Liver (tissue), 9 donors: ENCODE data around the gene ERC1. TPM values are rescaled to one million over a fixed set of nuclear protein-coding genes. Genes with fewer than 3 reads are reported as not detected.

Experiments used
- DNase-seq: peaks from one replicate; pipeline ENCODE4 v3.0.0-alpha.2; 2017; ENCODE audit warnings: low spot score
- H3K27ac ChIP-seq, 2 donors: one replicate each; pipeline ENCODE4 v1.7.0; 2013; ENCODE audit warnings: inconsistent platforms in 2 of 2, low read length in 2 of 2, control low read depth in 1 of 2, low read depth in 1 of 2, mild to moderate bottlenecking in 1 of 2
- H3K27me3 ChIP-seq, 4 donors: one replicate each; pipeline versions ENCODE4 v1.6.1 to v1.7.0; 2013; ENCODE audit warnings: low read length in 3 of 4, inconsistent platforms in 1 of 4, mild to moderate bottlenecking in 1 of 4, moderate library complexity in 1 of 4; ENCODE audit not compliant: control insufficient read depth in 4 of 4, insufficient read depth in 4 of 4
- H3K36me3 ChIP-seq, 4 donors: one replicate each; pipeline versions ENCODE4 v1.6.1 to v1.7.0; 2013; ENCODE audit warnings: low read length in 3 of 4, mild to moderate bottlenecking in 3 of 4, low read depth in 1 of 4, moderate library complexity in 1 of 4; ENCODE audit not compliant: control insufficient read depth in 4 of 4, insufficient read depth in 3 of 4
- H3K4me1 ChIP-seq, 4 donors: one replicate each; pipeline versions ENCODE4 v1.6.1 to v1.7.0; 2013; ENCODE audit warnings: low read length in 3 of 4, mild to moderate bottlenecking in 3 of 4, moderate library complexity in 1 of 4; ENCODE audit not compliant: control insufficient read depth in 4 of 4, insufficient read depth in 4 of 4
- H3K4me3 ChIP-seq, 3 donors: one replicate each; pipeline versions ENCODE4 v1.6.1 to v1.7.0; 2013; ENCODE audit warnings: low read length in 3 of 3, control low read depth in 1 of 3, low read depth in 1 of 3, mild to moderate bottlenecking in 1 of 3
- H3K9ac ChIP-seq, 2 donors: one replicate each; pipeline ENCODE4 v1.7.0; 2013; ENCODE audit warnings: low read length in 2 of 2, mild to moderate bottlenecking in 2 of 2, moderate library complexity in 2 of 2, control low read depth in 1 of 2, low read depth in 1 of 2
- H3K9me3 ChIP-seq, 4 donors: one replicate each; pipeline versions ENCODE4 v1.6.1 to v1.7.0; 2013; ENCODE audit warnings: low read length in 3 of 4; ENCODE audit not compliant: control insufficient read depth in 4 of 4
- CTCF ChIP-seq: fragments of 150-350 bp; IDR thresholded peaks from 2 replicates; pipeline ENCODE4 v1.5.1; 2017; ENCODE audit warnings: improper control_type of control experiment, low read depth, low read length; ENCODE audit not compliant: missing input control
- EGR1 ChIP-seq, 2 donors: IDR thresholded peaks; 2 replicates each; pipeline ENCODE4 v1.6.1; 2016 to 2018; ENCODE audit warnings: antibody characterized with exemption in 2 of 2, low read depth in 2 of 2
- FOXA1 ChIP-seq: IDR thresholded peaks from 2 replicates; pipeline ENCODE4 v1.6.1; 2016; ENCODE audit warnings: antibody characterized with exemption
- FOXA2 ChIP-seq: IDR thresholded peaks from 2 replicates; pipeline ENCODE4 v1.6.1; 2016; ENCODE audit warnings: antibody characterized with exemption
- GABPA ChIP-seq, 2 donors: IDR thresholded peaks in 1 of 2; conservative IDR thresholded peaks in 1 of 2; 2 replicates each; pipeline ENCODE4 v1.6.1; 2016; ENCODE audit warnings: antibody characterized with exemption in 2 of 2, mild to moderate bottlenecking in 1 of 2, moderate library complexity in 1 of 2
- HNF4A ChIP-seq, 2 donors: conservative IDR thresholded peaks; 2 replicates each; pipeline ENCODE4 v1.6.1; 2016; ENCODE audit warnings: antibody characterized with exemption in 2 of 2, mild to moderate bottlenecking in 2 of 2
- HNF4G ChIP-seq: IDR thresholded peaks from 2 replicates; pipeline ENCODE4 v1.6.1; 2016; ENCODE audit warnings: antibody characterized with exemption
- JUND ChIP-seq, 2 donors: IDR thresholded peaks; 2 replicates each; pipeline ENCODE4 v1.6.1; 2016; ENCODE audit warnings: antibody characterized with exemption in 2 of 2
- MAX ChIP-seq: IDR thresholded peaks from 2 replicates; pipeline ENCODE4 v1.6.1; 2016; ENCODE audit warnings: antibody characterized with exemption
- NR2F2 ChIP-seq: IDR thresholded peaks from 2 replicates; pipeline ENCODE4 v1.6.1; 2016; ENCODE audit warnings: antibody characterized with exemption
- RAD21 ChIP-seq, 2 donors: IDR thresholded peaks; 2 replicates each; pipeline ENCODE4 v1.6.1; 2016; ENCODE audit warnings: antibody characterized with exemption in 2 of 2, mild to moderate bottlenecking in 2 of 2
- RXRA ChIP-seq, 2 donors: IDR thresholded peaks; 2 replicates each; pipeline ENCODE4 v1.6.1; 2017 to 2018; ENCODE audit warnings: antibody characterized with exemption in 2 of 2, mild to moderate bottlenecking in 1 of 2
- SP1 ChIP-seq: IDR thresholded peaks from 2 replicates; pipeline ENCODE4 v1.6.1; 2018; ENCODE audit warnings: antibody characterized with exemption, mild to moderate bottlenecking
- TAF1 ChIP-seq: conservative IDR thresholded peaks from 2 replicates; pipeline ENCODE4 v1.6.1; 2016; ENCODE audit warnings: antibody characterized with exemption, mild to moderate bottlenecking
- YY1 ChIP-seq: IDR thresholded peaks from 2 replicates; pipeline ENCODE4 v1.6.1; 2016; ENCODE audit warnings: antibody characterized with exemption, mild to moderate bottlenecking
- WGBS: extraction: QIAGEN DNeasy Blood & Tissue Kit; methylation state at CpG from one replicate; pipeline ENCODE4 v1.1.7; 2013; 5-methylcytosine and 5-hydroxymethylcytosine counted together
- polyA plus RNA-seq, 2 donors: library from polyadenylated mRNA; stranded (reverse) in 1 of 2; unstranded in 1 of 2; fragments of 200-250 nt in 1 of 2; fragments of >200 nt in 1 of 2; fragmentation: Nextera tagmentation in 1 of 2; extraction: Ambion mirVana in 1 of 2; gene quantifications; one replicate each; pipeline versions ENCODE4 v1.2.1 to v1.2.3, GENCODE V29; 2013 to 2015
- total RNA-seq, 2 donors: library from RNA; depleted of rRNA; stranded (reverse); fragments of >200 nt; gene quantifications; one replicate each; pipeline ENCODE4 v1.2.3, GENCODE V29; 2014
- TF ChIP-seq, protein P1 (sequence below): IDR thresholded peaks from 2 replicates; pipeline ENCODE4 v1.6.1; 2016; ENCODE audit warnings: antibody characterized with exemption, mild to moderate bottlenecking
- TF ChIP-seq, protein P2 (sequence below): IDR thresholded peaks from 2 replicates; pipeline ENCODE4 v1.6.1; 2016; ENCODE audit warnings: antibody characterized with exemption
- TF ChIP-seq, protein P3 (sequence below): IDR thresholded peaks from 2 replicates; pipeline ENCODE4 v1.6.1; 2016; ENCODE audit warnings: antibody characterized with exemption
- donor health status: healthy.
- donor health status: healthy.
- donor health status: healthy.
- donor health status: healthy.
- donor health status: healthy.

Gene ERC1
- total and polyA plus RNA-seq, 4 donors = 6.2 to 50.2 (median 10.3) TPM

DNA sequence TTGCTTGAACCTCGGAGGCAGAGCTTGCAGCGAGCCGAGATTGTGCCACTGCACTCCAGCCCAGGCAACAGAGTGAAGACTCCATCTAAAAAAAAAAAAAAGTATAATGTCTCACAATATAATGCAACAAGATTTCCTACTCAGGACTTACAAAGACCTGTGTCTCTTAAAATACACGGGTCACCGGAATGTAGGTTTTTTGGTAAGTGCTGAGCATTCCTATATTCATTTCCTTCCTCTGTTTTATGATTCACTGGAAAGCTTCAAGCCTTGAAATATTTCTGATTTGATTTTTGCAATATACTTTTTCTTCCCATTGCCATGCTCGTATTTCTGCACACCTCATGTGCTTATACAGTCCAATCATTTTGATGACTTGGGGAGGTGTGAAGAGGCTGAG, 357.6 kb downstream of the ERC1 start:
- Histone ChIP-seq H3K27me3 (no peaks in the 10 kb centered on the region), H3K4me3 (no peak overlapping the region), H3K4me1 (peaks cover 0 to 10% (median 2%) of the 10 kb centered on the region in 4 donors), H3K9ac (no peak overlapping the region), H3K9me3 (no peaks in the 10 kb centered on the region), H3K36me3 (no peaks in the 10 kb centered on the region), H3K27ac (peak overlapping the region; percentile 39 to 79)
- TF ChIP-seq EGR1 (IDR thresholded peaks at IDR 0.05; ENCODE audit: low read depth in 2 of 2) (no peak), SP1 (no peak), RAD21 (IDR thresholded peaks at IDR 0.05) (no peak), RXRA (IDR thresholded peaks at IDR 0.05) (no peak), FOXA2 (no peak), HNF4G (no peak), TAF1 (no peak), MAX (no peak)
- TF ChIP-seq, protein P1, sequence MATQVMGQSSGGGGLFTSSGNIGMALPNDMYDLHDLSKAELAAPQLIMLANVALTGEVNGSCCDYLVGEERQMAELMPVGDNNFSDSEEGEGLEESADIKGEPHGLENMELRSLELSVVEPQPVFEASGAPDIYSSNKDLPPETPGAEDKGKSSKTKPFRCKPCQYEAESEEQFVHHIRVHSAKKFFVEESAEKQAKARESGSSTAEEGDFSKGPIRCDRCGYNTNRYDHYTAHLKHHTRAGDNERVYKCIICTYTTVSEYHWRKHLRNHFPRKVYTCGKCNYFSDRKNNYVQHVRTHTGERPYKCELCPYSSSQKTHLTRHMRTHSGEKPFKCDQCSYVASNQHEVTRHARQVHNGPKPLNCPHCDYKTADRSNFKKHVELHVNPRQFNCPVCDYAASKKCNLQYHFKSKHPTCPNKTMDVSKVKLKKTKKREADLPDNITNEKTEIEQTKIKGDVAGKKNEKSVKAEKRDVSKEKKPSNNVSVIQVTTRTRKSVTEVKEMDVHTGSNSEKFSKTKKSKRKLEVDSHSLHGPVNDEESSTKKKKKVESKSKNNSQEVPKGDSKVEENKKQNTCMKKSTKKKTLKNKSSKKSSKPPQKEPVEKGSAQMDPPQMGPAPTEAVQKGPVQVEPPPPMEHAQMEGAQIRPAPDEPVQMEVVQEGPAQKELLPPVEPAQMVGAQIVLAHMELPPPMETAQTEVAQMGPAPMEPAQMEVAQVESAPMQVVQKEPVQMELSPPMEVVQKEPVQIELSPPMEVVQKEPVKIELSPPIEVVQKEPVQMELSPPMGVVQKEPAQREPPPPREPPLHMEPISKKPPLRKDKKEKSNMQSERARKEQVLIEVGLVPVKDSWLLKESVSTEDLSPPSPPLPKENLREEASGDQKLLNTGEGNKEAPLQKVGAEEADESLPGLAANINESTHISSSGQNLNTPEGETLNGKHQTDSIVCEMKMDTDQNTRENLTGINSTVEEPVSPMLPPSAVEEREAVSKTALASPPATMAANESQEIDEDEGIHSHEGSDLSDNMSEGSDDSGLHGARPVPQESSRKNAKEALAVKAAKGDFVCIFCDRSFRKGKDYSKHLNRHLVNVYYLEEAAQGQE = no peak
- TF ChIP-seq, protein P2, sequence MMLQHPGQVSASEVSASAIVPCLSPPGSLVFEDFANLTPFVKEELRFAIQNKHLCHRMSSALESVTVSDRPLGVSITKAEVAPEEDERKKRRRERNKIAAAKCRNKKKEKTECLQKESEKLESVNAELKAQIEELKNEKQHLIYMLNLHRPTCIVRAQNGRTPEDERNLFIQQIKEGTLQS = no peak
- no peak for DNase-seq
- WGBS = 90% methylated on average over 6 of the region's 6 CpGs

DNA sequence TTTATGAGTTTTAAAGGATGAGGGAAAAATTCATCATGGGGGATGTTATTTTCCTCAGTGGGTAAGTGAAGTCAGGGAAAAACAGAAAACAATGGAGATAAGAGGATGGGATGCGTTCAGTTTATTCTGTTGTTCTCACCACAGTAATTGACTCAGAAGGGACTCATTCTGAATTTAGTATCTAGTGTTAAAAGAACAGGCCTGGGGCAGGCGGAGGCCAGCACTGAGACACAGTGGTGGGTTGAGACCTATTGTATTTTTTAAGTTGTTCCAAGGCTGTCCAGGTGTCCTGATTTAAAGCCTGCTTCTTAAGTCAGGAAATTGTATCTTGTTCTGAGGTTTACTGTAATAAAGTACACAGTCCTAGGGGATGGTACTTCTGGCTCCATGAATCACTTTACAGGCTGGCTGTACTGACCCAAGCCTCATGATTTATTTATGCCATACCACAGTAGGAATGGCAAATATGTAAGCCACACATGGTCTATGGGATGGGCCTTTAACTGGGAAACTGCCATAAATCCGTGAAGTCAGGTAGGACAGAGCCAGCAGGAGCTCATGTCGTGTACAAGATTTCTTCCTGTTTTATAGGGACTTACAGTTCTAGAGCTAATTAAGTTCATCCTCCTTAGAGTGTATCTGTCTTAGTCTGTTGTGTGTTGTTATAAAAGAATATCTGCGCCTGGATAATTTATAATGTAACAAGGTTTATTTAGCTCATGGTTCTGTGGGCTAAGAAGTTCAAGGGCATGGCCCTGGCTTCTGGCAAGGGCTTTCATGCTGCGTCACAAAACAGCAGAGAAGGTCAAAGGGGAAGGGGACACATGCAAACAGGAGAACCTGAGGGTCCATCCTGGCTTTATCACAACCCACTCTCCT, 359.3 kb downstream of the ERC1 start:
- no peak overlapping the region for H3K4me3 ChIP-seq
- no peak for DNase-seq
- H3K27ac ChIP-seq = no peak overlapping the region
- H3K36me3 ChIP-seq = no peaks in the 10 kb centered on the region
- TF ChIP-seq HNF4A (conservative IDR thresholded peaks at IDR 0.05) (peak; percentile 5 to 8), TAF1 (no peak), RAD21 (IDR thresholded peaks at IDR 0.05) (no peak), RXRA (IDR thresholded peaks at IDR 0.05) (peak; percentile 33 to 40), NR2F2 (peak; percentile 49), EGR1 (IDR thresholded peaks at IDR 0.05; ENCODE audit: low read depth in 2 of 2) (no peak), SP1 (no peak), YY1 (no peak), GABPA (IDR thresholded peaks at IDR 0.05 in 1 of 2, conservative IDR thresholded peaks at IDR 0.05 in 1 of 2) (no peak), FOXA1 (no peak), FOXA2 (no peak), HNF4G (no peak), JUND (IDR thresholded peaks at IDR 0.05) (no peak), MAX (no peak), CTCF (no peak)
- TF ChIP-seq, protein P2 = no peak
- TF ChIP-seq, protein P3, sequence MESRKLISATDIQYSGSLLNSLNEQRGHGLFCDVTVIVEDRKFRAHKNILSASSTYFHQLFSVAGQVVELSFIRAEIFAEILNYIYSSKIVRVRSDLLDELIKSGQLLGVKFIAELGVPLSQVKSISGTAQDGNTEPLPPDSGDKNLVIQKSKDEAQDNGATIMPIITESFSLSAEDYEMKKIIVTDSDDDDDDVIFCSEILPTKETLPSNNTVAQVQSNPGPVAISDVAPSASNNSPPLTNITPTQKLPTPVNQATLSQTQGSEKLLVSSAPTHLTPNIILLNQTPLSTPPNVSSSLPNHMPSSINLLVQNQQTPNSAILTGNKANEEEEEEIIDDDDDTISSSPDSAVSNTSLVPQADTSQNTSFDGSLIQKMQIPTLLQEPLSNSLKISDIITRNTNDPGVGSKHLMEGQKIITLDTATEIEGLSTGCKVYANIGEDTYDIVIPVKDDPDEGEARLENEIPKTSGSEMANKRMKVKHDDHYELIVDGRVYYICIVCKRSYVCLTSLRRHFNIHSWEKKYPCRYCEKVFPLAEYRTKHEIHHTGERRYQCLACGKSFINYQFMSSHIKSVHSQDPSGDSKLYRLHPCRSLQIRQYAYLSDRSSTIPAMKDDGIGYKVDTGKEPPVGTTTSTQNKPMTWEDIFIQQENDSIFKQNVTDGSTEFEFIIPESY = no peak
- TF ChIP-seq, protein P1 = no peak
- 70% methylated on average over 6 of the region's 6 CpGs for WGBS
- H3K9me3 ChIP-seq = no peaks in the 10 kb centered on the region
- H3K9ac ChIP-seq = no peak overlapping the region
- no peaks in the 10 kb centered on the region for H3K27me3 ChIP-seq
- peaks cover 0 to 10% (median 2%) of the 10 kb centered on the region in 4 donors for H3K4me1 ChIP-seq
